ENCODE measurements around the gene TMEM266.

- TF ChIP-seq NFRKB (IDR thresholded peaks at IDR 0.05) (no peak), SP1 (IDR thresholded peaks at IDR 0.05) (no peak), HDGF (IDR thresholded peaks at IDR 0.05; ENCODE audit: borderline replicate concordance) (no peak), PKNOX1 (IDR thresholded peaks at IDR 0.05) (no peak), FOXK2 (IDR thresholded peaks at IDR 0.05) (no peak), SUZ12 (IDR thresholded peaks at IDR 0.05) (no peak), ZNF384 (IDR thresholded peaks at IDR 0.05) (no peak), CTBP1 (IDR thresholded peaks at IDR 0.05; ENCODE audit: borderline replicate concordance) (no peak), FOXA1 (IDR thresholded peaks at IDR 0.05) (no peak), TARDBP (IDR thresholded peaks at IDR 0.05) (no peak), BHLHE40 (IDR thresholded peaks at IDR 0.05; ENCODE audit: borderline replicate concordance) (no peak)
These were observed 40.6 kb downstream of the TMEM266 start for GRCh38 chr15:76100361-76100760.
